HEK293T (cell line): ENCODE data around the gene IL1R2.

Source experiments
- CTCF ChIA-PET: fragments of 350-600 bp; formaldehyde crosslinking; extraction: SDS; loops from one replicate; lab custom pipeline; 2021; ENCODE audit warnings: antibody characterized with exemption, inconsistent platforms; lab: Yijun Ruan, JAX
- POLR2A ChIA-PET: fragments of 350-600 bp; formaldehyde crosslinking; extraction: SDS; loops from one replicate; lab custom pipeline; 2020; ENCODE audit warnings: antibody characterized with exemption, inconsistent platforms; lab: Yijun Ruan, JAX
- DNase-seq: peaks from one replicate; pipeline ENCODE4 v3.0.0; 2012; ENCODE audit warnings: mixed read lengths; ENCODE audit errors: extremely low spot score
- ARNT ChIP-seq: fragments of 450-650 bp; IDR thresholded peaks from 2 replicates; pipeline ENCODE4 v1.6.1; 2017; ENCODE audit warnings: mild to moderate bottlenecking
- BHLHE40 ChIP-seq: fragments of 450-650 bp; IDR thresholded peaks from 2 replicates; pipeline ENCODE4 v1.6.1; 2016; ENCODE audit warnings: mild to moderate bottlenecking, moderate library complexity, borderline replicate concordance
- CTBP1 ChIP-seq: fragments of 450-650 bp; IDR thresholded peaks from 2 replicates; pipeline ENCODE4 v1.6.1; 2016; ENCODE audit warnings: borderline replicate concordance
- ELF4 ChIP-seq: fragments of 450-650 bp; IDR thresholded peaks from 2 replicates; pipeline ENCODE4 v1.6.1; 2017; ENCODE audit warnings: antibody characterized with exemption
- FOXA1 ChIP-seq: fragments of 450-650 bp; IDR thresholded peaks from 2 replicates; pipeline ENCODE4 v1.6.1; 2016; ENCODE audit warnings: mild to moderate bottlenecking
- FOXK2 ChIP-seq: fragments of 450-650 bp; IDR thresholded peaks from 2 replicates; pipeline ENCODE4 v1.6.1; 2016; ENCODE audit warnings: mild to moderate bottlenecking
- FOXM1 ChIP-seq: fragments of 450-650 bp; IDR thresholded peaks from 2 replicates; pipeline ENCODE4 v1.6.1; 2017; ENCODE audit warnings: mild to moderate bottlenecking, borderline replicate concordance
- HDGF ChIP-seq: fragments of 450-650 bp; IDR thresholded peaks from 2 replicates; pipeline ENCODE4 v1.6.1; 2017; ENCODE audit warnings: antibody characterized with exemption, borderline replicate concordance
- L3MBTL2 ChIP-seq: fragments of 450-650 bp; conservative IDR thresholded peaks from 2 replicates; pipeline ENCODE4 v1.6.1; 2016; ENCODE audit warnings: mild to moderate bottlenecking
- LEF1 ChIP-seq: fragments of 450-650 bp; IDR thresholded peaks from 2 replicates; pipeline ENCODE4 v1.6.1; 2017; ENCODE audit warnings: mild to moderate bottlenecking, borderline replicate concordance
- NFRKB ChIP-seq: fragments of 450-650 bp; IDR thresholded peaks from 2 replicates; pipeline ENCODE4 v1.6.1; 2016; ENCODE audit warnings: mild to moderate bottlenecking, moderate library complexity
- SP1 ChIP-seq: fragments of 450-650 bp; IDR thresholded peaks from 2 replicates; pipeline ENCODE4 v1.6.1; 2017
- SUZ12 ChIP-seq: fragments of 450-650 bp; IDR thresholded peaks from 2 replicates; pipeline ENCODE4 v1.6.1; 2016; ENCODE audit warnings: mild to moderate bottlenecking
- TARDBP ChIP-seq: fragments of 450-650 bp; IDR thresholded peaks from 2 replicates; pipeline ENCODE4 v1.6.1; 2016
- ZNF384 ChIP-seq: fragments of 450-650 bp; IDR thresholded peaks from 2 replicates; pipeline ENCODE4 v1.6.1; 2016
- TF ChIP-seq, protein P1 (sequence below): fragments of 450-650 bp; IDR thresholded peaks from 2 replicates; pipeline ENCODE4 v1.6.1; 2016

Gene IL1R2, protein sequence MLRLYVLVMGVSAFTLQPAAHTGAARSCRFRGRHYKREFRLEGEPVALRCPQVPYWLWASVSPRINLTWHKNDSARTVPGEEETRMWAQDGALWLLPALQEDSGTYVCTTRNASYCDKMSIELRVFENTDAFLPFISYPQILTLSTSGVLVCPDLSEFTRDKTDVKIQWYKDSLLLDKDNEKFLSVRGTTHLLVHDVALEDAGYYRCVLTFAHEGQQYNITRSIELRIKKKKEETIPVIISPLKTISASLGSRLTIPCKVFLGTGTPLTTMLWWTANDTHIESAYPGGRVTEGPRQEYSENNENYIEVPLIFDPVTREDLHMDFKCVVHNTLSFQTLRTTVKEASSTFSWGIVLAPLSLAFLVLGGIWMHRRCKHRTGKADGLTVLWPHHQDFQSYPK

DNA sequence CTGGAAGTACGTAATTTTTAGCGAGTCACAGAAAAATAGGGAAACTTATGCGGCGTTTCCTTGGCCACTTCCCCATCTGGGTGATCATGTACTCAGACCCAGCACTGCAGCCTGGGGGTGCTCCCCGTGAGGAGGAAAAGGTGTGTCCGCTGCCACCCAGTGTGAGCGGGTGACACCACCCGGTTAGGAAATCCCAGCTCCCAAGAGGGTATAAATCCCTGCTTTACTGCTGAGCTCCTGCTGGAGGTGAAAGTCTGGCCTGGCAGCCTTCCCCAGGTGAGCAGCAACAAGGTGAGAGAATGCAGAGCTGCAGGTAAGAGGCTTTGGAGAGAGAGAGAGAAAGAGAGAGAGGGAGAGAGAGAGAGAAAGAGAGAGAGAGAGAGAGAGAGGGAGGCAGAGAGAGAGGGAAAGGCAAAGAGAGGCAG is at the start of gene IL1R2:
Gene IL1R2, plus strand, starts transcription at position 240 of the 425 bp plus-strand sequence. CDS start 16,616 bp downstream, outside the sequence.
- POLR2A ChIA-PET, result interaction anchor here (0.6 kb wide), 1 partner anchor 156 kb away, joined by 5 read pairs; no protein-coding TSS in a partner anchor
- CTCF ChIA-PET, result interaction anchor here (0.7 kb wide), 1 partner anchor 13 kb away, joined by 3 read pairs; no protein-coding TSS in a partner anchor
- DNase-seq, result no peak
- TF ChIP-seq FOXM1 (no peak), L3MBTL2 (no peak), SUZ12 (no peak), ARNT (no peak)
- TF ChIP-seq, protein P1, sequence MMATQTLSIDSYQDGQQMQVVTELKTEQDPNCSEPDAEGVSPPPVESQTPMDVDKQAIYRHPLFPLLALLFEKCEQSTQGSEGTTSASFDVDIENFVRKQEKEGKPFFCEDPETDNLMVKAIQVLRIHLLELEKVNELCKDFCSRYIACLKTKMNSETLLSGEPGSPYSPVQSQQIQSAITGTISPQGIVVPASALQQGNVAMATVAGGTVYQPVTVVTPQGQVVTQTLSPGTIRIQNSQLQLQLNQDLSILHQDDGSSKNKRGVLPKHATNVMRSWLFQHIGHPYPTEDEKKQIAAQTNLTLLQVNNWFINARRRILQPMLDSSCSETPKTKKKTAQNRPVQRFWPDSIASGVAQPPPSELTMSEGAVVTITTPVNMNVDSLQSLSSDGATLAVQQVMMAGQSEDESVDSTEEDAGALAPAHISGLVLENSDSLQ, result no peak

DNA sequence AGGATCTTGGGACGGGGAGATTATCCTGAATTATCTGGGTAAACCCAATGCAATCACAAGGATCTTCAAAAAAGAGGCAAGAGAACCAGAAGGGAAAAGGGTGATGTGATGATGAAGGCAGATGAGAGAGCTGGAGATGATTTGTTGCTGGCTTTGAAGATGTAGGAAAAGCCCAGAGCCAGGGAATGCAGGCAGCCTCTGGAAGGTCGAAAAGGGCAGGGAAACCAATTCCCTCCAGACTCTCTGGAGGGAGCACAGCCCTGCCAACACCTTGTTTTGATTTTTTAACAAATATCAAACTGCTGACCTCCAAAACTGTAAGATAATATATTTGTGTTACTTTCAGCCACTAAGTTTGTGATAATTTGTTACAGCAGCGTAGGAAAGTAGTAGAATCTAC is 48.9 kb upstream of the IL1R2 start:
- no peak for TF ChIP-seq ELF4
- TF ChIP-seq TARDBP, result no peak
- no peak for TF ChIP-seq CTBP1
- TF ChIP-seq HDGF, result no peak
- TF ChIP-seq ZNF384, result no peak
- TF ChIP-seq ARNT, result no peak
- CTCF ChIA-PET, result no interaction called here
- no peak for DNase-seq
- POLR2A ChIA-PET, result no interaction called here

DNA sequence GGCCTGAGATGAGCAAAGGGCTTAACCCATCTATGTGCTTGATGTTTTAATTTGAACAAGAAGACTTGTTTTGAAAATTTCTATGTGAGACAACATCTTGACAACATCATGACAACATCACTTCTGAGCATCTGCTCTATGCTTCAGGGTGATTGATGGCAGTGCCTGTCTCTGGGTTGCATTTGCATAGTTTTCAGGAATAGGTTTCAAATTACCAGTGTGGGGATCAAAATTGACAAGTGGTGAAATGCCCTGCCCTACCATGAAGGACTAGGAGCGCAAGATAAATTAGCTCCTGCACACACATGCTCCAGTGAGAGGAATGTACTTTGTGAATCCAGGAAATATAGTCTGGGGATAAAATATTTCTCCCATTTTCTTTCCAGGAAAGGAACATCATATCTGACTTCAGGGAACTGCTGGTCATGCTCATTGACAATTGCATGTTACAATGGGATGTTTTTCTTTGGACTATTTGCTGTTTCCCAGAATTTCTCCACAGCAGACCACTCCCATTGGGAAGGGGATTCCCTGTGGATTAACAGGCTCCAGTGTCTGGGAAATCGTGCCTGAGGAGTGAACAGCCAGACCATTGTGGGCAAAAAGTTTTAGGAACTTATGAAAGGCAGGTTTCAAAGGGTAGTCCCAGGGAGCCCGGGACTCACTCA is 45.3 kb upstream of the IL1R2 start:
- CTCF ChIA-PET, result no interaction called here
- TF ChIP-seq BHLHE40 (no peak), LEF1 (no peak), TARDBP (no peak), NFRKB (no peak), FOXK2 (no peak), ARNT (no peak)
- DNase-seq, result no peak
- POLR2A ChIA-PET, result no interaction called here

DNA sequence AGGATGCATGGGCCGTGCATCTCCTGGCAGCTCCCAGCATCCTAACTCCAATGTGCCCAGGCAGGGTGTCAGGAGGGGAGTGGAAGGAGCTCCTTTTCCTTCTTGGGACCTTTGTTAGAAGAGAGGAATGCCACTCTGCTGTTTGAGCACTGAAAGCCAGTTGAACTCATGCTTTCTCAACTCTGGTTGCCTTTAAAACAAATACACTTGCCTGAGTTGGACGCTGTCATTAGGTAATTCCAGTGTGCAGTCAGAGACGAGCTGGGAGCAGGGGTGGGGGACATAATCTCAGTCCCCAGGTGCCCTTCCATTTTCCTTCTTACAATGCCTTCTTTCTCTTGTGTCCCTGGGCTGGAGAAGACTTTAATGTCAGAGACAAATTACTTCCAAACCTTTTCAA is 44.4 kb upstream of the IL1R2 start:
- TF ChIP-seq LEF1, result no peak
- no peak for TF ChIP-seq NFRKB
- TF ChIP-seq, protein P1, result no peak
- TF ChIP-seq CTBP1, result no peak
- POLR2A ChIA-PET, result no interaction called here
- CTCF ChIA-PET, result no interaction called here
- DNase-seq, result no peak

DNA sequence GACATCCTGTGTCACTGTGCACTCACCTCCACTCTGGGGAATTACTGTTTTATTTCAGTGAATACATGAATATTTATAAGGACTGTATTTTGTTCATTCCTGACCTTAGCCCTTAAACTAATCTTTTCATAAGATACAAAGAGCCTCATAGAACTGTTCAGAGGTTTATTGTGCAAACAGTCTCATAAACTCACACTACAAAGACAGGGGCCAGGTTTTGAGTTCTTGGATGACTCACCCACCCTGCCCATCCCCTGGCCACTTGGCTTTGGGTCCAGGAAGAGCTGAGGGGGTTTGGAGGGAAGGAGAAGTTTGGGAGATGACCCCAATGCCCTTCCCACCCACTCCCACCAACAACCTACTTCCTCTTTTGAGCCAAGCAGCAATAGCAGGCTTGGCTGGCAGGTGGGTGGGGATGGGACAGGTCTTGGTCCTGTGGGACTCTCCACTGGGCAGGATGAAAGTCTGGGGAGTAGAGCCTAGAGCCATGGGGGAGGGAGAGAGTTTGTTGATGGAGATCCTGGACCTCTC is 43.1 kb upstream of the IL1R2 start:
- DNase-seq, result no peak
- ChIA-PET CTCF (no interaction called here), POLR2A (no interaction called here)
- no peak for TF ChIP-seq SP1
- TF ChIP-seq, protein P1, result no peak
- no peak for TF ChIP-seq SUZ12
- TF ChIP-seq FOXK2, result no peak
- no peak for TF ChIP-seq NFRKB
- no peak for TF ChIP-seq FOXA1
- TF ChIP-seq BHLHE40, result no peak
- TF ChIP-seq CTBP1, result no peak
- TF ChIP-seq LEF1, result no peak
- no peak for TF ChIP-seq ZNF384
- TF ChIP-seq HDGF, result no peak
- no peak for TF ChIP-seq ARNT
- TF ChIP-seq FOXM1, result no peak

DNA sequence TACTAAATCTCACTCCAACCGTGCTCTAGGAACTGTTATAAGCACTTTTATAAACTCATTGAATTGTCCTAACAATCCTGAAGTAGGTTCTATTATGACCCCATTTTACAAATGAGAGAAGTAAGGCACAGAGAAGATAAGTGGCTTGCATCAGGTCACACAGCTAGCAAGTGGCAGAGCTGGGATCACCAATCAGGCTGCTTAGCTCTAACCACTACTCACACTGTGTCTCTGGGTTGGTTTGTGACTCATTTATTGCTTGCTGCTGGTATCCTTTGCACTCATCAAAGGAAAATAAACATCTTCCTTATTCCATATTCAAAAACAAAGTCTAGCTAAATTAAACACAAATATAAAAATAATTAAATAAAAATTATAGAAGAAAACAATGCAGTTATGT is 42.5 kb upstream of the IL1R2 start:
- CTCF ChIA-PET, result no interaction called here
- no peak for DNase-seq
- POLR2A ChIA-PET, result no interaction called here
- TF ChIP-seq TARDBP, result no peak
- no peak for TF ChIP-seq NFRKB
- TF ChIP-seq BHLHE40, result no peak
- TF ChIP-seq ARNT, result no peak
- TF ChIP-seq L3MBTL2, result no peak

DNA sequence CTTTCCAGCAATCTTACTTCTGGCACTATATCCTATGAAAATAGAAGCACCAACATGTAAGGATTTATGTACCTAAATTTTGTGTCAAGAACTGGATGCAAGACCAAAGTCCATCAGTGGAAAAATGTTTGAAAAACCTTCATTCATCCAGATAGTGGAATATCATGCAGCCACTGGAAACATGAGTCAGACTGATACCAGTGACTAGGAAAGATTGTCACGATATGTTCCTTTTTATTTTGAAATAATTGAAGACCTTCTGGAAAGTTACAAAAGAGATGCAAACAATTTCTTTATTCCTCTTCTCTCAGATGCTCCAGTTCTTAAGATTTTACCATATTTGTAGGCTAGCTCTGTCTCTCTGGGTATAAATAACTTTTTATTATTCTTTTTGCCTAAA is 40.5 kb upstream of the IL1R2 start:
- ChIA-PET POLR2A (no interaction called here), CTCF (no interaction called here)
- no peak for DNase-seq
- no peak for TF ChIP-seq HDGF
- no peak for TF ChIP-seq ZNF384
- no peak for TF ChIP-seq SP1
- TF ChIP-seq BHLHE40, result no peak
- TF ChIP-seq CTBP1, result no peak
- TF ChIP-seq ELF4, result no peak
- TF ChIP-seq, protein P1, result no peak
- no peak for TF ChIP-seq TARDBP
- no peak for TF ChIP-seq NFRKB
- no peak for TF ChIP-seq L3MBTL2
